ENCODE measurements around the gene DDO.

- no peak for TF ChIP-seq SIN3A (IDR thresholded peaks at IDR 0.05; ENCODE audit: borderline replicate concordance, insufficient read depth, low read depth, low read length)
- TF ChIP-seq, protein P1, sequence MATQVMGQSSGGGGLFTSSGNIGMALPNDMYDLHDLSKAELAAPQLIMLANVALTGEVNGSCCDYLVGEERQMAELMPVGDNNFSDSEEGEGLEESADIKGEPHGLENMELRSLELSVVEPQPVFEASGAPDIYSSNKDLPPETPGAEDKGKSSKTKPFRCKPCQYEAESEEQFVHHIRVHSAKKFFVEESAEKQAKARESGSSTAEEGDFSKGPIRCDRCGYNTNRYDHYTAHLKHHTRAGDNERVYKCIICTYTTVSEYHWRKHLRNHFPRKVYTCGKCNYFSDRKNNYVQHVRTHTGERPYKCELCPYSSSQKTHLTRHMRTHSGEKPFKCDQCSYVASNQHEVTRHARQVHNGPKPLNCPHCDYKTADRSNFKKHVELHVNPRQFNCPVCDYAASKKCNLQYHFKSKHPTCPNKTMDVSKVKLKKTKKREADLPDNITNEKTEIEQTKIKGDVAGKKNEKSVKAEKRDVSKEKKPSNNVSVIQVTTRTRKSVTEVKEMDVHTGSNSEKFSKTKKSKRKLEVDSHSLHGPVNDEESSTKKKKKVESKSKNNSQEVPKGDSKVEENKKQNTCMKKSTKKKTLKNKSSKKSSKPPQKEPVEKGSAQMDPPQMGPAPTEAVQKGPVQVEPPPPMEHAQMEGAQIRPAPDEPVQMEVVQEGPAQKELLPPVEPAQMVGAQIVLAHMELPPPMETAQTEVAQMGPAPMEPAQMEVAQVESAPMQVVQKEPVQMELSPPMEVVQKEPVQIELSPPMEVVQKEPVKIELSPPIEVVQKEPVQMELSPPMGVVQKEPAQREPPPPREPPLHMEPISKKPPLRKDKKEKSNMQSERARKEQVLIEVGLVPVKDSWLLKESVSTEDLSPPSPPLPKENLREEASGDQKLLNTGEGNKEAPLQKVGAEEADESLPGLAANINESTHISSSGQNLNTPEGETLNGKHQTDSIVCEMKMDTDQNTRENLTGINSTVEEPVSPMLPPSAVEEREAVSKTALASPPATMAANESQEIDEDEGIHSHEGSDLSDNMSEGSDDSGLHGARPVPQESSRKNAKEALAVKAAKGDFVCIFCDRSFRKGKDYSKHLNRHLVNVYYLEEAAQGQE (IDR thresholded peaks at IDR 0.05; ENCODE audit: insufficient read depth in 1 of 2, low read depth in 2 of 2, low read length in 1 of 2), result no peak
These were observed 70.3 kb downstream of the DDO start for GRCh38 chr6:110345025-110345424.

Measured in Panc1 (cell line).